Fibroblast of lung (primary cell): Measurements from ENCODE around the gene UMAD1. TPM values are rescaled to one million over a fixed set of nuclear protein-coding genes. Genes with fewer than 3 reads are reported as not detected.

Experiments used
- DNase-seq, 2 donors: peaks; one replicate each; pipeline versions ENCODE4 v3.0.0 to v3.0.0-alpha.2; 2010; ENCODE audit warnings: low read depth in 2 of 2
- H2AFZ ChIP-seq: 2 replicates; pipeline ENCODE4 v1.5.1; 2012; ENCODE audit warnings: low read length, control low read depth, inconsistent platforms
- H3K27ac ChIP-seq: 2 replicates; pipeline ENCODE4 v1.5.1; 2011; ENCODE audit warnings: low read length, control low read depth; ENCODE audit not compliant: insufficient read depth
- H3K27me3 ChIP-seq: 2 replicates; pipeline ENCODE4 v1.5.1; 2011; ENCODE audit warnings: mild to moderate bottlenecking, low read length; ENCODE audit not compliant: control insufficient read depth, insufficient read depth
- H3K36me3 ChIP-seq: 2 replicates; pipeline ENCODE4 v1.5.1; 2011; ENCODE audit warnings: low read length; ENCODE audit not compliant: control insufficient read depth, insufficient read depth
- H3K4me1 ChIP-seq: 2 replicates; pipeline ENCODE4 v1.5.1; 2011; ENCODE audit warnings: low read length; ENCODE audit not compliant: control insufficient read depth, insufficient read depth; ENCODE audit errors: extremely low read depth
- H3K4me2 ChIP-seq: 2 replicates; pipeline ENCODE4 v1.5.1; 2011; ENCODE audit warnings: low read length, control low read depth; ENCODE audit not compliant: insufficient read depth; ENCODE audit errors: extremely low read depth
- H3K4me3 ChIP-seq, 4 experiments: fragments of 200-600 bp in 1 of 4; sonication (generic) in 1 of 4; replicated peaks in 1 of 4; 2 replicates each; pipeline ENCODE4 v1.5.1; 2011 to 2016; ENCODE audit warnings: low read length in 4 of 4, low read depth in 3 of 4, mild to moderate bottlenecking in 3 of 4, control low read depth in 2 of 4, inconsistent platforms in 1 of 4, mixed read lengths in 1 of 4; ENCODE audit not compliant: insufficient read depth in 1 of 4; ENCODE audit errors: control extremely low read depth in 1 of 4
- H3K79me2 ChIP-seq: 2 replicates; pipeline ENCODE4 v1.5.1; 2012; ENCODE audit warnings: mild to moderate bottlenecking, low read length, inconsistent platforms; ENCODE audit not compliant: control insufficient read depth, insufficient read depth
- H3K9ac ChIP-seq: 2 replicates; pipeline ENCODE4 v1.5.1; 2011; ENCODE audit warnings: mild to moderate bottlenecking, low read length, control low read depth; ENCODE audit not compliant: insufficient read depth
- H3K9me3 ChIP-seq: 2 replicates; pipeline ENCODE4 v1.5.1; 2012; ENCODE audit warnings: low read depth, low read length; ENCODE audit not compliant: control insufficient read depth, insufficient read depth
- H4K20me1 ChIP-seq: 2 replicates; pipeline ENCODE4 v1.5.1; 2011; ENCODE audit warnings: low read length; ENCODE audit not compliant: control insufficient read depth, insufficient read depth; ENCODE audit errors: extremely low read depth
- CTCF ChIP-seq, 2 donors: IDR thresholded peaks in 1 of 2; conservative IDR thresholded peaks in 1 of 2; 1 replicate in 1 of 2; 2 replicates in 1 of 2; pipeline ENCODE4 v1.5.1; 2011 to 2012; ENCODE audit warnings: low read length in 2 of 2, control low read depth in 1 of 2, inconsistent platforms in 1 of 2, low read depth in 1 of 2, mild to moderate bottlenecking in 1 of 2
- EZH2 ChIP-seq: IDR thresholded peaks from 2 replicates; pipeline ENCODE4 v1.5.1; 2012; ENCODE audit warnings: low read length, control low read depth, mild to moderate bottlenecking; ENCODE audit errors: missing control alignments
- polyA plus RNA-seq, 2 donors: library from polyadenylated mRNA; depleted of rRNA in 1 of 2; stranded (reverse) in 1 of 2; unstranded in 1 of 2; fragments of >200 nt; gene quantifications; 2 replicates each; pipeline ENCODE4 v1.2.1, GENCODE V29; 2011 to 2012; ENCODE audit warnings: missing spikeins in 1 of 2
- total RNA-seq: library from RNA; depleted of rRNA; stranded (reverse); fragments of >200 nt; gene quantifications from 2 replicates; pipeline ENCODE4 v1.2.1, GENCODE V29; 2014

The UMAD1 gene
- total and polyA plus RNA-seq, 2 donors (not counting 1 experiment from before 2014, with no cell fraction given), result 12.4 to 19.8 TPM

- Histone ChIP-seq H3K27me3 (no peaks in the 10 kb centered on the region), H3K9ac (no peak overlapping the region), H3K27ac (no peak overlapping the region), H4K20me1 (no peaks in the 10 kb centered on the region), H3K36me3 (no peaks in the 10 kb centered on the region), H3K4me3 (no peak overlapping the region), H3K4me2 (no peak overlapping the region), H3K9me3 (no peaks in the 10 kb centered on the region), H2AFZ (no peak overlapping the region), H3K4me1 (no peaks in the 10 kb centered on the region), H3K79me2 (no peaks in the 10 kb centered on the region)
- TF ChIP-seq EZH2 (no peak), CTCF (conservative IDR thresholded peaks at IDR 0.05 in 1 of 2, IDR thresholded peaks at IDR 0.05 in 1 of 2; ENCODE audit: low read depth in 1 of 2, low read length in 2 of 2) (no peak)
- no peak for DNase-seq
Observed at GRCh38 chr7:7647495-7648036, 7.0 kb downstream of the UMAD1 start.

- Histone ChIP-seq H3K79me2 (no peaks in the 10 kb centered on the region), H2AFZ (no peak overlapping the region), H3K27ac (no peak overlapping the region), H3K9ac (no peak overlapping the region), H3K36me3 (no peaks in the 10 kb centered on the region), H3K4me3 (no peak overlapping the region), H3K4me1 (no peaks in the 10 kb centered on the region), H3K27me3 (no peaks in the 10 kb centered on the region), H4K20me1 (no peaks in the 10 kb centered on the region), H3K4me2 (no peak overlapping the region), H3K9me3 (no peaks in the 10 kb centered on the region)
- DNase-seq, result no peak
- TF ChIP-seq CTCF (conservative IDR thresholded peaks at IDR 0.05 in 1 of 2, IDR thresholded peaks at IDR 0.05 in 1 of 2; ENCODE audit: low read depth in 1 of 2, low read length in 2 of 2) (no peak), EZH2 (no peak)
Observed at GRCh38 chr7:7650682-7651206, 10.2 kb downstream of the UMAD1 start.

- no peaks in the 10 kb centered on the region for H3K36me3 ChIP-seq
- H3K9me3 ChIP-seq, result no peaks in the 10 kb centered on the region
Observed at GRCh38 chr7:7651479-7651878, 10.9 kb downstream of the UMAD1 start.

More at GRCh38 chr7:7651479-7651878, 10.9 kb downstream of the UMAD1 start:
- no peak for DNase-seq
- Histone ChIP-seq H4K20me1 (no peaks in the 10 kb centered on the region), H3K4me1 (no peaks in the 10 kb centered on the region), H3K27ac (no peak overlapping the region), H3K27me3 (no peaks in the 10 kb centered on the region), H3K79me2 (no peaks in the 10 kb centered on the region), H3K9ac (no peak overlapping the region), H3K4me2 (no peak overlapping the region), H3K4me3 (no peak overlapping the region), H2AFZ (no peak overlapping the region)
- TF ChIP-seq CTCF (conservative IDR thresholded peaks at IDR 0.05 in 1 of 2, IDR thresholded peaks at IDR 0.05 in 1 of 2; ENCODE audit: low read depth in 1 of 2, low read length in 2 of 2) (no peak), EZH2 (no peak)
